ENCODE measurements around the gene PTPRD. TPM values are rescaled to one million over a fixed set of nuclear protein-coding genes. Genes with fewer than 3 reads are reported as not detected.

Gene PTPRD
- total and polyA plus RNA-seq, 2 experiments from 2014 or later: 11.5 to 58.0 TPM

DNA sequence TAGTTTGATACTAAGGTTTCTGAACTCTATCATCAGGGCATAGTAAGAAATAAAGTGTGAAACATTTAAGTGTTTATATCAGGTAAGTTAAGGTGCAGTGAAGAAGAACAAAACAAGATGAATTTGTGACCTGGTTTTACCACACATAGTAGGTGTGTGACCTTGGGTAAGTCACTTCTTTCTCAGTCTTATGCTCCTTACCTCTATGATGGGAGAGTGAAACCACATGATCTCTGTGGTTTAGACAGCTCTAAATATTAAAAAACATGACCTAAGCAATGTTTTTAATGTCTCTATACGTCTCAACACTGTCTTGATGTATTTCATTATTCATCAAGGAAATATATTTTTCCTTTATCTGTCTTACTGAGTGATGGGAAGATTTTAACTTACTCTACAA is 2183.6 kb downstream of the PTPRD start:
- Histone ChIP-seq H3K27ac (ENCODE audit: low read depth) (no peak overlapping the region), H3K36me3 (ENCODE audit: insufficient read depth) (no peaks in the 10 kb centered on the region), H4K20me1 (replicated peaks; ENCODE audit: insufficient read depth) (no peaks in the 10 kb centered on the region), H3K9me2 (ENCODE audit: insufficient read depth) (no peaks in the 10 kb centered on the region), H3K4me2 (no peak overlapping the region), H3K4me1 (ENCODE audit: insufficient read depth) (peaks cover 19% of the 10 kb centered on the region), H3F3A (replicated peaks; ENCODE audit: low read depth) (no peaks in the 10 kb centered on the region), H3K79me2 (replicated peaks; ENCODE audit: insufficient read depth) (no peaks in the 10 kb centered on the region), H3K4me3 (no peak overlapping the region), H3K27me3 (ENCODE audit: insufficient read depth) (no peaks in the 10 kb centered on the region), H2AFZ (no peak overlapping the region)
- no peak overlapping the region for H3K27ac Mint-ChIP-seq
- no peak overlapping the region for H3K4me3 Mint-ChIP-seq
- H3K27me3 Mint-ChIP-seq (ENCODE audit: insufficient read depth, low read depth, poor library complexity): no peaks in the 10 kb centered on the region
- peaks cover 21% of the 10 kb centered on the region for H3K4me1 Mint-ChIP-seq
- TF ChIP-seq ZNF114 (CRISPR knock-in tag; IDR thresholded peaks at IDR 0.05) (no peak), ZNF331 (CRISPR knock-in tag; IDR thresholded peaks at IDR 0.05; ENCODE audit: low read depth) (no peak), NANOG (IDR thresholded peaks at IDR 0.05; ENCODE audit: borderline replicate concordance) (no peak), EZH2 (IDR thresholded peaks at IDR 0.05; ENCODE audit: low read depth, unreplicated experiment) (no peak), EZH2phosphoT487 (IDR thresholded peaks at IDR 0.05; ENCODE audit: unreplicated experiment) (no peak), STAT1 (IDR thresholded peaks at IDR 0.05; ENCODE audit: unreplicated experiment) (no peak), CREB1 (CRISPR knock-in tag; IDR thresholded peaks at IDR 0.05; ENCODE audit: low read depth) (no peak)
- TF ChIP-seq, protein P1, sequence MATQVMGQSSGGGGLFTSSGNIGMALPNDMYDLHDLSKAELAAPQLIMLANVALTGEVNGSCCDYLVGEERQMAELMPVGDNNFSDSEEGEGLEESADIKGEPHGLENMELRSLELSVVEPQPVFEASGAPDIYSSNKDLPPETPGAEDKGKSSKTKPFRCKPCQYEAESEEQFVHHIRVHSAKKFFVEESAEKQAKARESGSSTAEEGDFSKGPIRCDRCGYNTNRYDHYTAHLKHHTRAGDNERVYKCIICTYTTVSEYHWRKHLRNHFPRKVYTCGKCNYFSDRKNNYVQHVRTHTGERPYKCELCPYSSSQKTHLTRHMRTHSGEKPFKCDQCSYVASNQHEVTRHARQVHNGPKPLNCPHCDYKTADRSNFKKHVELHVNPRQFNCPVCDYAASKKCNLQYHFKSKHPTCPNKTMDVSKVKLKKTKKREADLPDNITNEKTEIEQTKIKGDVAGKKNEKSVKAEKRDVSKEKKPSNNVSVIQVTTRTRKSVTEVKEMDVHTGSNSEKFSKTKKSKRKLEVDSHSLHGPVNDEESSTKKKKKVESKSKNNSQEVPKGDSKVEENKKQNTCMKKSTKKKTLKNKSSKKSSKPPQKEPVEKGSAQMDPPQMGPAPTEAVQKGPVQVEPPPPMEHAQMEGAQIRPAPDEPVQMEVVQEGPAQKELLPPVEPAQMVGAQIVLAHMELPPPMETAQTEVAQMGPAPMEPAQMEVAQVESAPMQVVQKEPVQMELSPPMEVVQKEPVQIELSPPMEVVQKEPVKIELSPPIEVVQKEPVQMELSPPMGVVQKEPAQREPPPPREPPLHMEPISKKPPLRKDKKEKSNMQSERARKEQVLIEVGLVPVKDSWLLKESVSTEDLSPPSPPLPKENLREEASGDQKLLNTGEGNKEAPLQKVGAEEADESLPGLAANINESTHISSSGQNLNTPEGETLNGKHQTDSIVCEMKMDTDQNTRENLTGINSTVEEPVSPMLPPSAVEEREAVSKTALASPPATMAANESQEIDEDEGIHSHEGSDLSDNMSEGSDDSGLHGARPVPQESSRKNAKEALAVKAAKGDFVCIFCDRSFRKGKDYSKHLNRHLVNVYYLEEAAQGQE (IDR thresholded peaks at IDR 0.05; ENCODE audit: unreplicated experiment): no peak
- TF ChIP-seq, protein P2, sequence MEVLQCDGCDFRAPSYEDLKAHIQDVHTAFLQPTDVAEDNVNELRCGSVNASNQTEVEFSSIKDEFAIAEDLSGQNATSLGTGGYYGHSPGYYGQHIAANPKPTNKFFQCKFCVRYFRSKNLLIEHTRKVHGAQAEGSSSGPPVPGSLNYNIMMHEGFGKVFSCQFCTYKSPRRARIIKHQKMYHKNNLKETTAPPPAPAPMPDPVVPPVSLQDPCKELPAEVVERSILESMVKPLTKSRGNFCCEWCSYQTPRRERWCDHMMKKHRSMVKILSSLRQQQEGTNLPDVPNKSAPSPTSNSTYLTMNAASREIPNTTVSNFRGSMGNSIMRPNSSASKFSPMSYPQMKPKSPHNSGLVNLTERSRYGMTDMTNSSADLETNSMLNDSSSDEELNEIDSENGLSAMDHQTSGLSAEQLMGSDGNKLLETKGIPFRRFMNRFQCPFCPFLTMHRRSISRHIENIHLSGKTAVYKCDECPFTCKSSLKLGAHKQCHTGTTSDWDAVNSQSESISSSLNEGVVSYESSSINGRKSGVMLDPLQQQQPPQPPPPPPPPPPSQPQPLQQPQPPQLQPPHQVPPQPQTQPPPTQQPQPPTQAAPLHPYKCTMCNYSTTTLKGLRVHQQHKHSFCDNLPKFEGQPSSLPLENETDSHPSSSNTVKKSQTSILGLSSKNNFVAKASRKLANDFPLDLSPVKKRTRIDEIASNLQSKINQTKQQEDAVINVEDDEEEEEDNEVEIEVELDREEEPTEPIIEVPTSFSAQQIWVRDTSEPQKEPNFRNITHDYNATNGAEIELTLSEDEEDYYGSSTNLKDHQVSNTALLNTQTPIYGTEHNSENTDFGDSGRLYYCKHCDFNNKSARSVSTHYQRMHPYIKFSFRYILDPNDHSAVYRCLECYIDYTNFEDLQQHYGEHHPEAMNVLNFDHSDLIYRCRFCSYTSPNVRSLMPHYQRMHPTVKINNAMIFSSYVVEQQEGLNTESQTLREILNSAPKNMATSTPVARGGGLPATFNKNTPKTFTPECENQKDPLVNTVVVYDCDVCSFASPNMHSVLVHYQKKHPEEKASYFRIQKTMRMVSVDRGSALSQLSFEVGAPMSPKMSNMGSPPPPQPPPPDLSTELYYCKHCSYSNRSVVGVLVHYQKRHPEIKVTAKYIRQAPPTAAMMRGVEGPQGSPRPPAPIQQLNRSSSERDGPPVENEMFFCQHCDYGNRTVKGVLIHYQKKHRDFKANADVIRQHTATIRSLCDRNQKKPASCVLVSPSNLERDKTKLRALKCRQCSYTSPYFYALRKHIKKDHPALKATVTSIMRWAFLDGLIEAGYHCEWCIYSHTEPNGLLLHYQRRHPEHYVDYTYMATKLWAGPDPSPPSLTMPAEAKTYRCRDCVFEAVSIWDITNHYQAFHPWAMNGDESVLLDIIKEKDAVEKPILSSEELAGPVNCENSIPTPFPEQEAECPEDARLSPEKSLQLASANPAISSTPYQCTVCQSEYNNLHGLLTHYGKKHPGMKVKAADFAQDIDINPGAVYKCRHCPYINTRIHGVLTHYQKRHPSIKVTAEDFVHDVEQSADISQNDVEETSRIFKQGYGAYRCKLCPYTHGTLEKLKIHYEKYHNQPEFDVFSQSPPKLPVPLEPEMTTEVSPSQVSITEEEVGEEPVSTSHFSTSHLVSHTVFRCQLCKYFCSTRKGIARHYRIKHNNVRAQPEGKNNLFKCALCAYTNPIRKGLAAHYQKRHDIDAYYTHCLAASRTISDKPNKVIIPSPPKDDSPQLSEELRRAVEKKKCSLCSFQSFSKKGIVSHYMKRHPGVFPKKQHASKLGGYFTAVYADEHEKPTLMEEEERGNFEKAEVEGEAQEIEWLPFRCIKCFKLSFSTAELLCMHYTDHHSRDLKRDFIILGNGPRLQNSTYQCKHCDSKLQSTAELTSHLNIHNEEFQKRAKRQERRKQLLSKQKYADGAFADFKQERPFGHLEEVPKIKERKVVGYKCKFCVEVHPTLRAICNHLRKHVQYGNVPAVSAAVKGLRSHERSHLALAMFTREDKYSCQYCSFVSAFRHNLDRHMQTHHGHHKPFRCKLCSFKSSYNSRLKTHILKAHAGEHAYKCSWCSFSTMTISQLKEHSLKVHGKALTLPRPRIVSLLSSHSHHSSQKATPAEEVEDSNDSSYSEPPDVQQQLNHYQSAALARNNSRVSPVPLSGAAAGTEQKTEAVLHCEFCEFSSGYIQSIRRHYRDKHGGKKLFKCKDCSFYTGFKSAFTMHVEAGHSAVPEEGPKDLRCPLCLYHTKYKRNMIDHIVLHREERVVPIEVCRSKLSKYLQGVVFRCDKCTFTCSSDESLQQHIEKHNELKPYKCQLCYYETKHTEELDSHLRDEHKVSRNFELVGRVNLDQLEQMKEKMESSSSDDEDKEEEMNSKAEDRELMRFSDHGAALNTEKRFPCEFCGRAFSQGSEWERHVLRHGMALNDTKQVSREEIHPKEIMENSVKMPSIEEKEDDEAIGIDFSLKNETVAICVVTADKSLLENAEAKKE (CRISPR knock-in tag; IDR thresholded peaks at IDR 0.05): no peak
- TF ChIP-seq, protein P3, sequence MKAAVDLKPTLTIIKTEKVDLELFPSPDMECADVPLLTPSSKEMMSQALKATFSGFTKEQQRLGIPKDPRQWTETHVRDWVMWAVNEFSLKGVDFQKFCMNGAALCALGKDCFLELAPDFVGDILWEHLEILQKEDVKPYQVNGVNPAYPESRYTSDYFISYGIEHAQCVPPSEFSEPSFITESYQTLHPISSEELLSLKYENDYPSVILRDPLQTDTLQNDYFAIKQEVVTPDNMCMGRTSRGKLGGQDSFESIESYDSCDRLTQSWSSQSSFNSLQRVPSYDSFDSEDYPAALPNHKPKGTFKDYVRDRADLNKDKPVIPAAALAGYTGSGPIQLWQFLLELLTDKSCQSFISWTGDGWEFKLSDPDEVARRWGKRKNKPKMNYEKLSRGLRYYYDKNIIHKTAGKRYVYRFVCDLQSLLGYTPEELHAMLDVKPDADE (IDR thresholded peaks at IDR 0.05): no peak
- TF ChIP-seq, protein P4, sequence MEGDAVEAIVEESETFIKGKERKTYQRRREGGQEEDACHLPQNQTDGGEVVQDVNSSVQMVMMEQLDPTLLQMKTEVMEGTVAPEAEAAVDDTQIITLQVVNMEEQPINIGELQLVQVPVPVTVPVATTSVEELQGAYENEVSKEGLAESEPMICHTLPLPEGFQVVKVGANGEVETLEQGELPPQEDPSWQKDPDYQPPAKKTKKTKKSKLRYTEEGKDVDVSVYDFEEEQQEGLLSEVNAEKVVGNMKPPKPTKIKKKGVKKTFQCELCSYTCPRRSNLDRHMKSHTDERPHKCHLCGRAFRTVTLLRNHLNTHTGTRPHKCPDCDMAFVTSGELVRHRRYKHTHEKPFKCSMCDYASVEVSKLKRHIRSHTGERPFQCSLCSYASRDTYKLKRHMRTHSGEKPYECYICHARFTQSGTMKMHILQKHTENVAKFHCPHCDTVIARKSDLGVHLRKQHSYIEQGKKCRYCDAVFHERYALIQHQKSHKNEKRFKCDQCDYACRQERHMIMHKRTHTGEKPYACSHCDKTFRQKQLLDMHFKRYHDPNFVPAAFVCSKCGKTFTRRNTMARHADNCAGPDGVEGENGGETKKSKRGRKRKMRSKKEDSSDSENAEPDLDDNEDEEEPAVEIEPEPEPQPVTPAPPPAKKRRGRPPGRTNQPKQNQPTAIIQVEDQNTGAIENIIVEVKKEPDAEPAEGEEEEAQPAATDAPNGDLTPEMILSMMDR (conservative IDR thresholded peaks at IDR 0.05; ENCODE audit: low read depth in 2 of 2): no peak
- ATAC-seq (no peak), DNase-seq (ENCODE audit: low spot score) (no peak)
- H3K9me3 Mint-ChIP-seq: no peaks in the 10 kb centered on the region
- no peaks in the 10 kb centered on the region for H3K36me3 Mint-ChIP-seq (ENCODE audit: low read depth)
